B cell (primary cell): Measurements from ENCODE around the gene HEBP1. TPM values are rescaled to one million over a fixed set of nuclear protein-coding genes. Genes with fewer than 3 reads are reported as not detected.

Experiments used
- ATAC-seq: fragments of 200-7000 bp; cut with Tn5 transposase; one replicate; pipeline ENCODE4 v1.10.0; 2021; ENCODE audit warnings: low read depth, mild to moderate bottlenecking, moderate number of reproducible peaks, moderate library complexity
- CTCF ChIA-PET: fragments of 350-600 bp; sonication (Branson Sonifier 250); formaldehyde crosslinking; loops from one replicate; lab custom pipeline; 2021; ENCODE audit warnings: antibody characterized with exemption, inconsistent platforms; lab: Charles Lee
- POLR2A ChIA-PET: fragments of 350-600 bp; sonication (Branson Sonifier 250); formaldehyde crosslinking; loops from one replicate; lab custom pipeline; 2021; ENCODE audit warnings: antibody characterized with exemption; lab: Charles Lee
- DNase-seq: peaks from one replicate; pipeline ENCODE4 v3.0.0; 2013
- H2AFZ ChIP-seq: 2 replicates; pipeline ENCODE4 v1.6.1; 2012; ENCODE audit warnings: mild to moderate bottlenecking, low read depth, low read length; ENCODE audit not compliant: insufficient read depth, poor library complexity, severe bottlenecking
- H3K27ac ChIP-seq, 2 donors: 1 replicate in 1 of 2; 2 replicates in 1 of 2; pipeline ENCODE4 v1.5.1; 2012 to 2013; ENCODE audit warnings: low read length in 2 of 2, mild to moderate bottlenecking in 2 of 2, moderate library complexity in 1 of 2
- H3K27me3 ChIP-seq, 4 experiments: fragments of 200-600 bp in 1 of 4; sonication (generic) in 1 of 4; replicated peaks in 1 of 4; 1 replicate in 2 of 4; 2 replicates in 2 of 4; pipeline versions ENCODE4 v1.6.1 to v1.7.0; 2013 to 2016; ENCODE audit warnings: low read length in 3 of 4, mild to moderate bottlenecking in 2 of 4, mixed read lengths in 1 of 4, moderate library complexity in 1 of 4; ENCODE audit not compliant: insufficient read depth in 4 of 4, control insufficient read depth in 3 of 4; ENCODE audit errors: control extremely low read depth in 1 of 4
- H3K36me3 ChIP-seq, 2 experiments: replicated peaks in 1 of 2; 1 replicate in 1 of 2; 2 replicates in 1 of 2; pipeline versions ENCODE4 v1.6.1 to v1.7.1; 2013; ENCODE audit warnings: low read length in 1 of 2; ENCODE audit not compliant: insufficient read depth in 2 of 2, control insufficient read depth in 1 of 2; ENCODE audit errors: control extremely low read depth in 1 of 2, extremely low read depth in 1 of 2
- H3K4me1 ChIP-seq, 2 donors: fragments of 200-600 bp in 1 of 2; sonication (generic) in 1 of 2; 1 replicate in 1 of 2; 2 replicates in 1 of 2; pipeline versions ENCODE4 v1.5.1 to v1.6.1; 2013 to 2017; ENCODE audit warnings: low read length in 2 of 2; ENCODE audit not compliant: control insufficient read depth in 2 of 2, insufficient read depth in 2 of 2
- H3K4me2 ChIP-seq: replicated peaks from 2 replicates; pipeline ENCODE3; 2012; ENCODE audit warnings: mild to moderate bottlenecking, low read depth, low read length; ENCODE audit not compliant: poor library complexity, severe bottlenecking
- H3K4me3 ChIP-seq, 5 experiments: fragments of 200-600 bp in 1 of 5; sonication (generic) in 1 of 5; 1 replicate in 3 of 5; 2 replicates in 2 of 5; pipeline versions ENCODE4 v1.5.1 to v1.7.0; 2011 to 2016; ENCODE audit warnings: low read length in 4 of 5, mild to moderate bottlenecking in 4 of 5, low read depth in 2 of 5, control low read depth in 1 of 5, moderate library complexity in 1 of 5; ENCODE audit not compliant: insufficient read depth in 1 of 5; ENCODE audit errors: control extremely low read depth in 1 of 5, extremely low read depth in 1 of 5
- H3K79me2 ChIP-seq: fragments of 200-600 bp; sonication (generic); one replicate; pipeline ENCODE4 v1.6.0; 2016; ENCODE audit warnings: low read length; ENCODE audit not compliant: control insufficient read depth, insufficient read depth
- H3K9ac ChIP-seq: fragments of 200-600 bp; sonication (generic); 2 replicates; pipeline ENCODE4 v1.6.1; 2017; ENCODE audit warnings: mild to moderate bottlenecking, low read length, moderate library complexity
- H3K9me3 ChIP-seq, 3 donors: one replicate each; pipeline versions ENCODE4 v1.6.1 to v1.7.1; 2013; ENCODE audit warnings: low read length in 2 of 3; ENCODE audit not compliant: control insufficient read depth in 2 of 3, insufficient read depth in 1 of 3; ENCODE audit errors: control extremely low read depth in 1 of 3
- H4K20me1 ChIP-seq: 2 replicates; pipeline ENCODE4 v1.6.0; 2012; ENCODE audit warnings: mild to moderate bottlenecking, low read length; ENCODE audit not compliant: insufficient read depth, control insufficient read depth, poor library complexity, severe bottlenecking
- H3K27ac Mint-ChIP-seq: one replicate; pipeline ENCODE4 v1.8.0; 2021; ENCODE audit warnings: mixed read lengths
- H3K27me3 Mint-ChIP-seq: one replicate; pipeline ENCODE4 v1.8.0; 2021; ENCODE audit warnings: mixed read lengths
- H3K4me1 Mint-ChIP-seq: one replicate; pipeline ENCODE4 v1.8.0; 2021; ENCODE audit warnings: mixed read lengths
- H3K4me3 Mint-ChIP-seq: one replicate; pipeline ENCODE4 v1.8.0; 2021; ENCODE audit warnings: mixed read lengths
- H3K9me3 Mint-ChIP-seq: one replicate; pipeline ENCODE4 v1.8.0; 2022; ENCODE audit warnings: mixed read lengths; ENCODE audit not compliant: insufficient read depth
- CTCF ChIP-seq: fragments of 200-600 bp; IDR thresholded peaks from one replicate; pipeline ENCODE4 v1.8.0; 2022; ENCODE audit warnings: antibody characterized with exemption, mild to moderate bottlenecking
- EZH2 ChIP-seq: IDR thresholded peaks from 2 replicates; pipeline ENCODE4 v1.6.1; 2012; ENCODE audit warnings: borderline replicate concordance, low read depth, mild to moderate bottlenecking, moderate library complexity, low read length; ENCODE audit not compliant: insufficient read depth, poor library complexity, severe bottlenecking
- WGBS: methylation state at CpG from one replicate; pipeline ENCODE4 v1.1.5; 2013; ENCODE audit warnings: missing lambda C conversion rate; ENCODE audit not compliant: insufficient coverage; 5-methylcytosine and 5-hydroxymethylcytosine counted together
- intact Hi-C: fragments of 100-400 bp; cut with micrococcal nuclease; formaldehyde crosslinking; loops from one replicate; pipeline ENCODE4 v1.10.0; 2022
- polyA minus RNA-seq: library from RNA; depleted of rRNA, polyadenylated mRNA; stranded (reverse); fragments of >200 nt; gene quantifications from 2 replicates; pipeline ENCODE4 v1.2.3, GENCODE V29; 2012
- polyA plus RNA-seq: library from polyadenylated mRNA; depleted of rRNA; stranded (reverse); fragments of >200 nt; gene quantifications from 2 replicates; pipeline ENCODE4 v1.2.3, GENCODE V29; 2012
- total RNA-seq, 2 donors: library from RNA; stranded (reverse); fragments of 120-200 nt in 1 of 2; gene quantifications; 1 replicate in 1 of 2; 2 replicates in 1 of 2; pipeline versions ENCODE4 v1.2.3 to v1.2.4, GENCODE V29; 2013 to 2022

The HEBP1 gene
- total RNA-seq, result 11.2 and 14.5 TPM in 2 replicates
- 2.8 TPM for total RNA-seq (2013)
- polyA plus RNA-seq, result 5.6 and 6.0 TPM in 2 replicates
- 1.5 and 3.9 TPM in 2 replicates for polyA minus RNA-seq

GRCh38 chr12:12999959-13000615 is at the start of gene HEBP1:
HEBP1 (minus strand) TSS chr12:13000265; CDS start chr12:13000114, 151 bp downstream.
- Mint-ChIP-seq H3K4me1 (peaks cover 29% of the 10 kb centered on the region), H3K27me3 (no peaks in the 10 kb centered on the region), H3K4me3 (peak within 1 kb of the TSS; percentile 90), H3K9me3 (no peaks in the 10 kb centered on the region), H3K27ac (peak within 1 kb of the TSS; percentile 80)
- Histone ChIP-seq H3K9ac (peak within 1 kb of the TSS; percentile 80), H3K27me3 (peaks cover 0 to 3% (median 0%) of the 10 kb centered on the region in 4 experiments), H3K36me3 (no peaks in the 10 kb centered on the region), H4K20me1 (no peaks in the 10 kb centered on the region), H2AFZ (peak within 1 kb of the TSS; percentile 97), H3K4me1 (peaks cover 11 to 20% of the 10 kb centered on the region in 2 donors), H3K27ac (peak within 1 kb of the TSS; percentile 61 to 63), H3K4me2 (peak within 1 kb of the TSS; percentile 98), H3K9me3 (no peaks in the 10 kb centered on the region), H3K79me2 (no peaks in the 10 kb centered on the region), H3K4me3 (peak within 1 kb of the TSS; percentile 63 to 92 (median 81))
- TF ChIP-seq EZH2 (no peak), CTCF (no peak)
- POLR2A ChIA-PET, result no interaction called here
- peak; percentile 89 for ATAC-seq
- intact Hi-C loops, result loop anchor here (1.0 to 5.0 kb wide), 9 partner anchors 44 to 643 kb away; partner anchors contain the start of genes BORCS5, DDX47, EMP1 and FAM234B
- under 1% methylated on average over 66 of the region's 69 CpGs for WGBS
- CTCF ChIA-PET, result no interaction called here
- peak; percentile 96 for DNase-seq

- intact Hi-C loops, result no loop called here
- Histone ChIP-seq H3K4me1 (peaks cover 3 to 6% of the 10 kb centered on the region in 2 donors), H2AFZ (no peak overlapping the region), H3K9ac (no peak overlapping the region), H3K27me3 (no peaks in the 10 kb centered on the region), H3K36me3 (no peaks in the 10 kb centered on the region), H3K4me2 (no peak overlapping the region), H3K4me3 (no peak overlapping the region), H3K79me2 (peaks cover 2% of the 10 kb centered on the region), H4K20me1 (no peaks in the 10 kb centered on the region), H3K9me3 (peaks cover 0 to 5% (median 0%) of the 10 kb centered on the region in 3 donors), H3K27ac (no peak overlapping the region)
- Mint-ChIP-seq H3K27ac (no peak overlapping the region), H3K4me1 (peaks cover 6% of the 10 kb centered on the region), H3K4me3 (no peak overlapping the region), H3K27me3 (no peaks in the 10 kb centered on the region), H3K9me3 (peaks cover 3% of the 10 kb centered on the region)
- POLR2A ChIA-PET, result no interaction called here
- CTCF ChIA-PET, result interaction anchor here (1.1 kb wide), 1 partner anchor 162 kb away, joined by 4 read pairs; no protein-coding TSS in a partner anchor
- DNase-seq (no peak), ATAC-seq (no peak)
- WGBS, result 100% methylated on average over 2 of the region's 3 CpGs
- TF ChIP-seq CTCF (no peak), EZH2 (no peak)
Measured at GRCh38 chr12:13049816-13050215, 49.8 kb upstream of the HEBP1 start.
